Lower leg skin (tissue), 3 donors: ENCODE measurements around the gene RIPOR2.

Experiments used
- CTCF ChIP-seq, 3 donors: fragments of 450-650 bp; IDR thresholded peaks; one replicate each; pipeline ENCODE4 v1.5.1; 2016; ENCODE audit warnings: antibody characterized with exemption in 3 of 3, mild to moderate bottlenecking in 3 of 3, moderate library complexity in 2 of 3
- POLR2A ChIP-seq, 2 donors: fragments of 450-650 bp; IDR thresholded peaks; one replicate each; pipeline ENCODE4 v1.6.1; 2016 to 2017; ENCODE audit warnings: antibody characterized with exemption in 2 of 2, mild to moderate bottlenecking in 1 of 2, moderate library complexity in 1 of 2

GRCh38 chr6:24779416-24780016 is 156.2 kb downstream of the RIPOR2 start:
- TF ChIP-seq CTCF (IDR thresholded peaks at IDR 0.05) (no peak), POLR2A (IDR thresholded peaks at IDR 0.05) (no peak)
